T-helper 1 cell treated with Interleukin-12 subunit alpha and Interleukin-12 subunit beta and Interleukin-4 antibody, amounts not matched to agents 30 ng/mL and 1 ng/mL, for 36 hours (primary cell): ENCODE measurements around the gene JAK1. TPM values are rescaled to one million over a fixed set of nuclear protein-coding genes. Genes with fewer than 3 reads are reported as not detected.

ENCODE experiments used
- intact Hi-C: fragments of 100-400 bp; cut with micrococcal nuclease; formaldehyde crosslinking; loops from one replicate; pipeline ENCODE4 v1.15.1; 2024
- total RNA-seq: library from RNA; stranded (reverse); gene quantifications from 2 replicates; pipeline ENCODE4 v1.2.3, GENCODE V29; 2022

JAK1 gene
- total RNA-seq, 1 donor from 2014 or later = 206 TPM

- intact Hi-C loops = no loop called here
Observed at GRCh38 chr1:64894438-64895196, 71.7 kb downstream of the JAK1 start.

- intact Hi-C loops = no loop called here
Observed at GRCh38 chr1:64893921-64894320, 72.4 kb downstream of the JAK1 start.

GRCh38 chr1:64892576-64893573 is 73.5 kb downstream of the JAK1 start:
- intact Hi-C loops = no loop called here

DNA sequence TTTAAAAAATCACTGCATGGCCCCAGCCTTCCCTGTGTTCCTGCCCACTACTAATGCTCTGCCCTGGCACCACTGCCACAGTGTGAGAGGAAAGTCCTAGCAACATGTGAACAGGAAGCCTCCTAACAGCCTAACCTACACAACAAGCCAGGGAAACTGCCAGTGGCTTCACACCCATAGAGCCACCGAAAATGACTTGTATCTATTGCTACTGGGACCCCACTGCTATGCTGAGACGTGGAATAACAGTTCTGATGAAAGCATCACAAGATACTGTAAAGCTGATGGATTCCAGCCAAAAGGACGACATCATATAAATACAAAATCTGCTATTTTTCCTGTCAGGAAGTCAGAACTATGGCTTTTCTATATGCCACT is 74.9 kb downstream of the JAK1 start:
- intact Hi-C loops = no loop called here

DNA sequence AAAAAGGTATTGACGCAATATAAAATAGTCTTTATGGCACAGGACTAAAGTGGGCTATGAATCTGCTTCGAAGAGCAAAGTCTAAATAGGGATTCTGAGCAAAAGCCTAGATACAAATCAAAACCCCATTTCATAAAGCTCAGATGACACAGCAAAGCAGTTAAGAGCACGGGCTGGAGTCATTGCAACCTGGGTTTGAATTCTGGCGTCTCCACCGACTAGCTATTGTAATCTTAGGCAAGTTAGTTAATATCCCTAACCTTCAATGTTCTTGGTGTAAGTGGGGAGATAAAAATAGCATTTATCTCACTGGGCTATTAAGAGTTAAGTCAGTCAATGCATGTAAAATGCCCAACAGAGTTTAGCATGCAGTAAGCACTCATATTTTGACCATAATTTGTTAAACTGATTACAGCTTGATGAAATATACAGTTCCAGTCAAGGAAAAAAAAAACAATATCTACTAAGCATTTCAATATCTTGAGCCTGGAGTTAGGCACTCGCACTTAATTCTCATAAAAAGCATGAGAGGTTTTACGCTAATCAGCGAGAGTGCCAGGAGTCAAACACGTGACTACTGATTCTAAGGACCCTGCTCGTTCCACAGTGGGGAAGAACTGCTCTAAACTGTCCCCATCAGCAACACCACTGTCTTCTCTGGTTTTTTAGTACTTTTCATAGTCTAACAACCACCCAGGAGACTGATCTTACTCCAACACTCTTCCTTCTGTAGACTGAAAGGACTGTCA is 75.5 kb downstream of the JAK1 start:
- intact Hi-C loops = no loop called here

- intact Hi-C loops = no loop called here
Observed at GRCh38 chr1:64887689-64888217, 78.6 kb downstream of the JAK1 start.

DNA sequence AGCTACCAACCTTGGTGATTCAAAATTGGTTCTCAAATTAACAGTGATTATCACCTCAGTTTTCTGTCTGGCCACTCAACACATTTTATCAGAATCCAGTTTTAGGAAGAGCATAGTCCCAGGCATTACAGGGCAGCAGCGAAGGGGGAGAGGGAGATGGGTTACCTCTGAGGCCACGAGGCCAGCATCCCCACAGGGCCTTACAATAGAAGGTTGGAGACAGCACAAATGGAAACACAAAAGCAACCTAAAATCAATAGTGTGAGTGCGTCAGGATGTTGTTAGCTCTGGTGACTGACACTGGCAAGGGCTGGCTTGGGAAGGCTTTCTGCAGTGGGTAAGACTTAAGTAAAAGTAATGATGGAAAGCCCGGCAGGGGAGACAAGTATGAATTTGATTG is 79.5 kb downstream of the JAK1 start:
- intact Hi-C loops = no loop called here

- intact Hi-C loops = no loop called here
Observed at GRCh38 chr1:64885648-64886047, 80.7 kb downstream of the JAK1 start.

GRCh38 chr1:64884261-64885040 is 81.9 kb downstream of the JAK1 start:
- intact Hi-C loops = no loop called here

- intact Hi-C loops = no loop called here
Observed at GRCh38 chr1:64882574-64883255, 83.6 kb downstream of the JAK1 start.

- intact Hi-C loops = no loop called here
Observed at GRCh38 chr1:64881281-64881680, 85.1 kb downstream of the JAK1 start.

GRCh38 chr1:64880449-64880848 is 85.9 kb downstream of the JAK1 start:
- intact Hi-C loops = no loop called here

- intact Hi-C loops = loop anchor here (2.0 to 5.0 kb wide), 6 partner anchors 44 to 543 kb away; partner anchors contain the start of genes LEPR and LEPROT
Observed at GRCh38 chr1:64878931-64879611, 87.3 kb downstream of the JAK1 start.

GRCh38 chr1:64878090-64878489 is 88.3 kb downstream of the JAK1 start:
- intact Hi-C loops = loop anchor here (2.0 to 5.0 kb wide), 6 partner anchors 45 to 544 kb away; partner anchors contain the start of genes LEPR and LEPROT

DNA sequence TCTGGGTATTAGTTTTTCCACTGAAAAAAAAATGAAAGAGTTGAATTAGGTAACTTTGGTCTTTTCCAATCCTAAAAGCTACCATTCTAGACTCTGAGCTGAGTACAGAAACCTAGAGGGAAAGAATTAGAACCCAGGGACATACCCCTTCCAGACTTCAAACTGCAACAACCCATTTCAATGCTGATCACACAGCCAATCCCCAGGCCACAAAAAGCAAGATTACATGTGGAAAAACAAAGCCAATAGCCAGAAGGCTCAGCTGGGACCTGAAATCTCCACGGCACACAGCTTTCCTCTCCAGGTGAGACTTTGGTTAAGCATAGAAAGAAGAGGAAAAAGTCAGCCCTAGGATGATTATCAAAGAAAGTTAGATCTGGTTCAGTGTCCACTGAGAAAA is 88.8 kb downstream of the JAK1 start:
- intact Hi-C loops = loop anchor here (5.0 kb wide), 4 partner anchors 125 to 545 kb away; partner anchors contain the start of genes LEPR and LEPROT

- intact Hi-C loops = loop anchor here (5.0 kb wide), 4 partner anchors 125 to 545 kb away; partner anchors contain the start of genes LEPR and LEPROT
Observed at GRCh38 chr1:64877151-64877550, 89.2 kb downstream of the JAK1 start.

DNA sequence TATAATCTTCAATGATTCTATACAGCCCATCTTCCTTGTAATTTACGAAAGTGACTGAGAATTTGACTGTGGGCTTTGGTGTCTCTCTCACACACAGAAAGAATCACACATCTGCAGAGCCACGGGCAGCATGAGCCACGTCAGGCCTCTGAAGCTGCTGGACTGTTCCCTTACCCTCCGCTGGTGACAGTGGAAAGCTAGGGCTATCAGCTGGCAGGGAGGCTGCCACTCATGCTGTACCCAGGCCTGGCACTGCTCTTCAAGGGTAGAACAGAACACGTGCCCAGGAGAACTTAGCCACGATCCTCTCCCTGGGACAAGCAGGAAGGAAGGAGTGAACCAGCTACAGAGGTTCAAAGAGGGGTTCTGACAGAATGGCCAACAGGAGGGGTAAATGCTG is 90.7 kb downstream of the JAK1 start:
- intact Hi-C loops = loop anchor here (1.0 to 5.0 kb wide), 5 partner anchors 11 to 547 kb away; partner anchors contain the start of genes LEPR and LEPROT

DNA sequence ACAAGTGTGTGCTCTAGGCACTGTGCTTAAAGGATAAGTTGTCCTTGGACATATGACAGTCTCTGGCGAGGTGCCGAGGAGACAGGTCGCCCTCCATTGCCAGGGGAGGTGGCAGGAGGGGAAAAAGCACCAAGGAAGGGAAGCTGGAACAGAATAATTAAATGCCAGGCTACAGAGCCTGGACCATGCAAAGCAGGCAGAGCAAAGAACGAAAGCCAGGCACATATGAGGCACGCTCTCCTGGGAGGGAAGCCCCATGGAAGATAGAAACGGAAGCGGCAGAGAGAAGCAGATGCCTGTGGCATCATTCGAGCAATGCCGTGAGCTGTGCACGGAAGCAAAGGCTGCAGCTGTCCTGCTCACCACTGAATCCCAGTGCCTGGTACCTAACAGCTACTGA is 91.2 kb downstream of the JAK1 start:
- intact Hi-C loops = loop anchor here (1.0 to 5.0 kb wide), 5 partner anchors 11 to 547 kb away; partner anchors contain the start of genes LEPR and LEPROT

DNA sequence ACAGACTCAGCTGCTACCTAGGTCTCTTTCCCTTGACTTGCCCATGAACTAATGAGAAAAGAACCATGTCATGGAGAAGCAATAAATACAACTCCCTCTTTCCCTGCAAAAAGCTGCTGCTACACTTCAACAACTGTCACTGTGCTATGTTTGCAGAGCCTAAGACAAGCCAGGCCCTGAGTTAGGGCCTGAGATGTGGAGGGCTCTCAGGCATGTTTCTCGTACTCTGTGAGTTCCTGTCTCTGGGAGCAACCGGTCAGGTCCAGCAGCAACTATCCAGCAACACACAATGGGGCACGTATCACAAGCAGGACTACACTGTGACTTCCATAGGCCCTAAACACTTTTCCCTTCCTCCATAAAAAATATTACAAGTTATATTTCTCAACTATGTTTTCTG is 91.7 kb downstream of the JAK1 start:
- intact Hi-C loops = loop anchor here (1.0 to 5.0 kb wide), 5 partner anchors 10 to 548 kb away; partner anchors contain the start of genes LEPR and LEPROT
